H1 (cell line): Measurements from ENCODE around the gene PCCA.

Experiments used
- EZH2 ChIP-seq: fragments of 200-600 bp; sonication (generic); IDR thresholded peaks from 2 replicates; pipeline ENCODE4 v1.7.1; 2012; ENCODE audit warnings: low read depth, mild to moderate bottlenecking, moderate library complexity, low read length, inconsistent platforms; ENCODE audit not compliant: severe bottlenecking
- RAD21 ChIP-seq, 2 experiments: IDR thresholded peaks in 1 of 2; conservative IDR thresholded peaks in 1 of 2; 2 replicates each; pipeline ENCODE4 v1.6.1; 2011; ENCODE audit warnings: low read depth in 2 of 2, low read length in 2 of 2, improper control_type of control experiment in 1 of 2, inconsistent platforms in 1 of 2, mild to moderate bottlenecking in 1 of 2, moderate library complexity in 1 of 2

DNA sequence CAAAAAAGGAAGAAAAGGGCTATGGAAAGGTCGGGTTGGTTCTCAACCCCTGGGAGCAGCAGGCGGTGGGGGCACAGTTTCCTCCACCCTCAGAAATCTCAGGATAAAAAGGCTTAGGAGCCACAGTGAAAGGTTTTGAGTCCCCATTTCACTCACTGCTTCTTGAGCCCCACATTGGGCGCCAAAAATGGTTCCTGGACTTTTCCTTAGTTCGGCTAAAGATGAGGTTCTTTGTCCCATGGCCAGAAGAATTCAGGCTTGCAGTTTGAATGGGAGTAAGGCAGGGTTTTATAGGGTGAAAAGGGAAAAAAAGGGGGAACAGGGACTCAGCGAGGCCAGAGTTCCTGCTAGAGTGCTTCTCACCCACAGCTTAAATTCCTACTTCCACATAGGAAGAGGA is 320.2 kb downstream of the PCCA start:
- no peak for TF ChIP-seq RAD21 (IDR thresholded peaks at IDR 0.05 in 1 of 2, conservative IDR thresholded peaks at IDR 0.05 in 1 of 2; ENCODE audit: low read depth in 2 of 2, low read length in 2 of 2)
- TF ChIP-seq EZH2 = no peak
